Kasumi-1 (cell line): ENCODE measurements around the gene USP15.
A peak's percentile ranks its signal among the peaks of the same experiment; 100 is the strongest.
"Not testable (repeated sequence)": the region's sequence is repeated elsewhere in the genome, so short reads cannot be mapped to it uniquely, and the experiment has no call there.

Experiments used
- DNase-seq, 2 experiments: peaks; one replicate each; lab custom pipeline; 2025; lab: John Stamatoyannopoulos, UW

USP15 gene

DNA sequence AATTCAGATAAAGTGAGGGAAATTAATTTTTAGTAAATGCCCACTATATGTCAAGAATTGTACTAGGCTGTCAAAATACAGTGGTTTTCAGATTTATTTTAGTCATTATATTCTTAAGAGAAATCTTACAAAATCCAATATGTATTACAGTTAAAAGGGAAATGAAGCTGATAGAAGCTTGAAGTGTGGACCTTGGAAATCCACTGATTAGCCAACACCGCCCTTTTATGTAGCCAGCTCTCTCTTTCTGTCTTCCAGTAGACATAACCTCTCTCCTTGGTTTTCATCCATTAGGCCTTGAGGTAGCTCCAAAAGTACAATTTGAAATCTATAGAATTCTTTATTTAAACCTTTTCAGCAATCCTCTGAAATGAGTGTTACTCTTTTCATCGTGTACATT is 63.2 kb downstream of the USP15 start:
- no peak for DNase-seq

DNA sequence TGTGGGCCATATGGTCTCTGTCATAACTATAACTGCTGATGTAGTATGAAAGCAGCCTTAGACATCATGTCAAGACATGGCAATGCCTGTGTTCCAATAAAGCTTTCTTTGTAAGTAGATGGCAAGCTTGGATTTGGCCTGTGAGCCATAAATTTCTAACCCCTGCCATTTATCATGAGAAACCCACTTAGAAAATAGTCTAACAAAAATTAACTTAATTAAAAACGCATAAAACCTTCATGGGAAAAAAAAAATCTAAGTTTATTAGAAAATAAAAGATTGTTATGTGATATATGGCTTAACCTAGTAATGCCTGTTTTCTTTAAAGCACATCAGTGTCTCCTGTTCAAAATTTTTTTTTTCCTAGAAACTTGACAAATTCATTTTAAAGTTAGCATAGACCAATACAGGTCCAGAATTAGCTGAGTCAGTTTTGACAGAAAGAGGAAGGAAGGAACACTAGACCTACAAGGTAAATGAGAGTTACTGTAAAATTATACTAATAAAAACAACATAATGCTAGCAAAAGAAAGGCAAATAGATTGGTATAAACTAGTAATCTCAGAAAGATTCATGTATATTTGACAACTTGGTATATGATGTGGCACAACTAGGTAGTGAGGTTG is 68.2 kb downstream of the USP15 start:
- peak; percentile 29 to 48 for DNase-seq

DNA sequence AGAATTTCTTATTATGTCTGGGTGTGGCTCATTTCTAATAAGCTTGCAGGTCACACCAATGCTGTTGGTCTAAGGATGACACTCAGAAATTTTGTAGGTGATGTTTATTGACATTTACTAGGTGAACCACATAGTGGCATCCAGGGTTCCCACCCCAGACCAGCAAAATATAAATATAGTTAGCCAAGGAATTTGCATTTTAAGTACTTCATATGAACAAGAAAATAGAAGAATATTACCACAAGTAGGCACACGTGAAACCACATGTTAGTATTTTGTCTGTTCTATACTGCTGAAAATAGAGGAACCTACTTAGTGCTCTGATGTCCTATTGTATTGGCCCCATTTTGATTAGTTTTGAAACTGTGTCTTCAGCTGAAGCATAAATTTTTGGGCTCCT is 71.1 kb downstream of the USP15 start:
- peak; percentile 39 to 48 for DNase-seq

DNA sequence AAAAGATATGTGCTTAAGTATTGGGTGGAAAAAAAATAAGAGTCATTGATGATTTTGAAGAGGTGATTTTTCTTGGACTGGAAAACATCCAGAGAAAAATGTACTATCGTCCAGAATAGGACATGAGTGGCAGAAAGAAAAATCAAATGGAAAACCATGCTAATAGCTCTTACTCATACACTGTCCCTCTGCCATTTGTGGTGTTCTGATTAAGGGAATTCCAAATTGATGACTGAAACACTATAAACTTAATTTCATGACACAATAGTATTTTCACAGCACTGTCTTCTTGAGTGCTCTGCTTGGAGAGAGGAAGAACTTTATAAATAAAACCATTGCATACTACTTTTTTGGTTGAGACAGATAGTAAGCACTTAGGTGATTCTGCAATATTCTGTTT is 72.4 kb downstream of the USP15 start:
- DNase-seq = no peak

DNA sequence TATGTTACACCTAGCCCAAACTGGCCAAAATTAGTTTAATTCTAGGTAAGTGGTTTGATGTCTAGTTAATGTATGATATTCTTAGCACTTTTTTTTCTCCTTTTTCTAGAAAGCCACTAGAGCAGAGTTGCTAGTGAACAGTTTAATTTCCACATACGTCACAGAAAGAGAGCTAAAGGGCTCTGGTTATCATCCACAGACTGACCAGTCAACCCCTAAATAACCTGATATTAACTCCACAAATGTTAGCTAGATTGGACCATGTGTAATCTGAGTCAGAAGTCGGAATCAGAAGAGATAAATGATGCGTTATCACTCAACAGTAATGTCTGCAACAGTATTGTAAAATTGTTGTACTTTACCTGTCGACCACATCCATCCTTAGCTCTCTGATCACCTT is 74.9 kb downstream of the USP15 start:
- DNase-seq = no peak

DNA sequence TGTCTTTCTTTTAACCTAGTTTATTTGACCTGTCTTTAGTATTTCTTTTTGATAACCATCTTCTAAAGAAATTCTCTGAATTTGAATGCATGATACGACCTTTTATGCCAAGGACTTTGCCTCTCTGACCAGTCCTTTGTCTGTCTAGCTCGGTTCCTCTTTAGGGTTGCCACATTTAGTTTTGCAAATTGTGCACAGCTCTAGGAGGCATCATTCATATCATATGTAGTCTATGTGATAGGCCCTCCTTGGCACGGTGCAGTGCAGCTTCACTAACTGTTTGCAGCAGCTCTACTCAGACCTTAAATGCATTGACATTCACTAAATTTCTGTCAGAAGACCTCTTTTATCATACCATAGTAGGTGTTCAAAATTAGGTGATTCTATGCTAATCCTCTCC is 75.6 kb downstream of the USP15 start:
- DNase-seq = peak; percentile 27 to 30

DNA sequence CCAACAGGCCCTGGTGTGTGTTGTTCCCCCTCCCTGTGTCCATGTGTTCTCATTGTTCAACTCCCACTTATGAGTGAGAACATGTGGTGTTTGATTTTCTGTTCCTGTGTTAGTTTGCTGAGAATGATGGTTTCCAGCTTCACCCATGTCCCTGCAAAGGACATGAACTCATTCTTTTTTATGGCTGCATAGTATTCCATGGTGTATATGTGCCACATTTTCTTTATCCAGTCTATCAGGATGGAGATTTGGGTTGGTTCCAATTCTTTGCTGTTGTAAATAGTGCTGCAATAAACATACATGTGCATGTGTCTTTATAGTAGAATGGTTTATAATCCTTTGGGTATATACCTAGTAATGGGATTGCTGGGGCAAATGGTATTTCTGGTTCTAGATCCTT is 77.4 kb downstream of the USP15 start:
- DNase-seq = not testable (repeated sequence)

DNA sequence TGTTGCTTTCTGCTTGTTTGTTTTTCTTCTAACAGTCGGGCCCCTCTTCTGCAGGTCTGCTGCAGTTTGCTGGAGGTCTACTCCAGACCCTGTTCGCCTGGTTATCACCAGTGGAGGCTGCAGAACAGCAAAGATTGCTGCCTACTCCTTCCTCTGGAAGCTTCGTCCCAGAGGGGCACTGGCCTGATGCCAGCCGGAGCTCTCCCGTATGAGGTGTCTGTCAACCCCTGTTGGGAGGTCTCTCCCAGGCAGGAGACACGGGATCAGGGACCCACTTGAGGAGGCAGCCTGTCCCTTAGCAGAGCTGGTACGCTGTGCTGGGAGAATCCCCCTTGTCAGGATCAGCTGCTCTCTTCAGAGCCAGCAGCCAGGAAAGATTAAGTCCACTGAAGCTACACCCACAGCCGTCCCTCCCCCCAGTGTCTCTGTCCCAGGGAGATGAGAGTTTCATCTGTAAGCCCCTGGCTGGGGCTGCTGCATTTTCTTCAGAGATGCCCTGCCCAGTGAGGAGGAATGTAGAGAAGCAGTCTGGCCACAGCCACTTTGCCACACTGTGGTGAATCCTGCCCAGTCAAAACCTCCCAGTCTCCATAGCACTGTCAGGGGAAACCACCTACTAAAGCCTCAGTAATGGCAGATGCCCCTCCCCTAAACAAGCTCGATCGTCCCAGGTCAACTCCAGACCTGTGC is 82.6 kb downstream of the USP15 start:
- not testable (repeated sequence) for DNase-seq

DNA sequence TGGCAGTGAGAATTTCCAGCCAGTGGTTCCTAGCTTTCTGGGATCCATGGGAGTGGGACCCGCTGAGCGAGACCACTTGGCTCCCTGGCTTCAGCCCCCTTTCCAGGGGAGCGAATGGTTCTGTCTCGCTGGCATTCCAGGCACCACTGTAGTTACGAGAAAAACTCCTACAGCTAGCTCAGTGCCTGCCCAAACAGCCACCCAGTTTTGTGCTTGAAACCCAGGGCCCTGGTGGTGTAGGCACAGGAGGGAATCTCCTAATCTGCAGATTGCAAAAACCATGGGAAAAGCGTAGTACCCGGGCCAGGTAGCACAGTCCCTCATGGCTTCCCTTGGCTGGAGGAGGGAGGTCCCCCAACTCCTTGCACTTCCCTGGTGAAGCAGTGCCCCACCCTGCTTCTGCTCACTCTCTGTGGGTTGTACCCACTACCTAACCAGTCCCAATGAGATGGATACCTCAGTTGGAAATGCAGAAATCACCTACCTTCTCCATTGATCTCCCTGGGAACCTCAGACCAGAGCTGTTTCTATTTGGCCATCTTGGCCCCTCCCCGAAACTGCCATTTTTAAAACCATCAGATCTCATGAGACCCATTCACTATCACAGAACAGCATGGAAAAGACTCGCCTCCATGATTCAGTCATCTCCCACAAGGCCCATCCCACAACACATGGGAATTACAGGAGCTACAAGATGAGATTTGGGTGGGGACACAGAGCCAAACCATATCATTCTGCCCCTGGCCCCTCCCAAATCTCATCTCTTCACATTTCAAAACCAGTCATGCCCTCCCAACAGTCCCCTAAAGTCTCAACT is 83.3 kb downstream of the USP15 start:
- DNase-seq = not testable (repeated sequence)

DNA sequence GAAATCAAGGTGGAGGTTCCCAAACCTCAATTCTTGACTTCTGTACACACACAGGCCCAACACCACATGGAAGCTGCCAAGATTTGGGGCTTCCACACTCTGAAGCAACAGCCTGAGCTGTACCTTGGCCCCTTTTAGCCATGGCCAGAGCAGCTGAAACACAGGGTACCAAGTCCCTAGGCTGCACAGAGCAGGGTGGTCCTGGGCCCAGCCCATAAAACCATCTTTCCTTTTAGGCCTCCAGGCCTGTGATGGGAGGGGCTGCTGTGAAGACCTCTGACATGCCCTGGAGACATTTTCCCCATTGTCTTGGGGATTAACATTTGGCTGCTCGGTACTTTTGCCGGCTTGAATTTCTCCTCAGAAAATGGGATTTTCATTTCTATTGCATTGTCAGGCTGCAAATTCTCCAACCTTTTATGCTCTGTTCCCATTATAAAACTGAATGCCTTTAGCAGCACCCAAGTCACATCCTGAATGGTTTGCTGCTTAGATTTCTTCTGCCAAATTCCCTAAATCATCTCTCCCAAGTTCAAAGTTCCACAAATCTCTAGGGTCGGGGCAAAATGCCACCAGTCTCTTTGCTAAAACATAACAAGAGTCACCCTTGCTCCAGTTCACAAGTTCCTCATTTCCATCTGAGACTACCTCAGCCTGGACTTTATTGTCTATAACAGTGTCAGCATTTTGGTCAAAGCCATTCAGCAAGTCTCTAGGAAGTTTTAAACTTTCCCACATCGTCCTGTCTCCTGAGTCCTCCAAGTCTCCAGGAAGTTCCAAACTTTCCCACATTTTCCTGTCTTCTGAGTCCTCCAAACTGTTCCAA is 84.7 kb downstream of the USP15 start:
- DNase-seq = not testable (repeated sequence)

DNA sequence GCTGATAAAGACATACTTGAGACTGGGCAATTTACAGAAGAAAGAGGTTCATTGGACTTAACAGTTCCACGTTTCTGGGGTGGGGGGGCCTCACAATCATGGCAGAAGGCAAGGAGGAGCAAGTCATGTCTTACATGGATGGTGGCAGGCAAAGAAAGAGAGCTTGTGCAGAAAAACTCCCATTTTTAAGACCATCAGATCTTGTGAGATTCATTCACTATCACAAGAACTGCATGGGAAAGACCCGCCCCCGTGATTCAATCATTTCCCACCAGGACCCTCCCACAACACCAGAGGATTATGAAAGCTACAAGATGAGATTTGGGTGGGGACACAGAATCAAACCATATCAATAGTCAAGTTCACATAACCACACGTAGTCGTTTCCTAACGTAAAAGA is 85.5 kb downstream of the USP15 start:
- no peak for DNase-seq

DNA sequence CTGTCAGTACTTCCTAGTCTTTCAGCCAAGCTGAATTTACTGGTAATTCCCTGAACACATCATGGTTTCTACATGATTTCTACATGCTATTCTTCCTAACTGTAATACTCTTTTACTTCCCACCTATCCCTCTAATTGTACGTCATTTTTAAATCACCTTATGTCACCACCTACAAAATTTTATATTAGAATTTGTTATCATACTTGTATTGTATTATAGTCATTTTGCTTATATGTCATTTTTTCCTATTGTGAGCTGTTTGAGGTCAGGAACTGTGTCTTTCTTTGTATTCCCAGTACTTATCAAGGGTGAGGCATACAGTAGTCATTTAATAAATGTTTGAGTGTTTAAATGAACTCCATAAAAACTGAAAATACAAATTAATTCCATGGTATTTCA is 86.6 kb downstream of the USP15 start:
- no peak for DNase-seq

DNA sequence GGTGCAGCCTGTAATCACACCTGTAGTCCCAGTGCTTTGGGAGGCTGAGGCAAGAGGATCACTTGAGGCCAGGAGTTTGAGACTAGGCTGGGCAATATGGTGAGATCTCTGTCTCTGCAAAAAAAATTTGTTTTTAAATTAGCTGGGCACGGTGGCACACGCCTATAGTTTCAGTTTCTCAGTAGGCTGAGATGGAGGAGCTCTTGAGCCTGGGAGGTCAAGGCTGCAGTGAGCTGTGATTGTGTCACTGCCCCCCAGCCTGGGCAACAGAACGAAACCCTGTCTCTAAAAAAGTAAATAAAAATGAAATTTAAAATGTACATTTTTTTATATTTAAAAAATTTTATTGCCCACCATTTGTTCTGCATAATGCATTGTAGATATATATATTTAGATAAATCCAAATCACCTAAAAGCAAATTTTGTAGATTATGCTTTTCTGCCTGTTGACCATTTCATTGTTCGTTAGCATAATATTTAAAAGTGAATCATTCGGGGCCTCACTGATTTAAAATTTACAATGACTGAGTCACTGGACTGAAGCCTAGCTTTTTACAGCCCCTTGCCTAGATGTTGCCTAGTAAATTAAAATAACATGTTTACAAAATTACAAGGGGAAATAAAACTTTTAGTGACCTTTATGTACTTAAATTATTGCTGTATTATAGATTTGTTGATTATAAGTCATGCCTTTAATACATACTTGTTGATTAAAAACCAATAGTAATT is 87.9 kb downstream of the USP15 start:
- no peak for DNase-seq

DNA sequence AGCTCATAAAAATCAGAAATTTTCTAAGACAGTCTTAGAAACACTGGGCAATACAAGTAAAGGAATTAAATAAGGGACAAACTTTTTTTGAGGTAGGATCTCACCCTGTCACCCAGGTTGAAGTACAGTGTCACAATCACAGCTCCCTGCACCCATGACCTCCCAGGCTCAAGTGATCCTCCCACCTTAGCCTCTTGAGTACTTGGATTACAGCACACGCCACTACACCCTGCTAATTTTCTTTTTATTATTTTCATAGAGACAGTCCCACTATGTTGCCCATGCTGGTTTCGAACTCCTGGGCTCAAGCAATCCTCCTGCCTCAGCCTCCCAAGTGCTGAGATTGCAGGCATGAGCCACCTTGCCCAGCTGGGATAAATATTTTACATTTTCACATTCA is 90.3 kb downstream of the USP15 start:
- DNase-seq = no peak

DNA sequence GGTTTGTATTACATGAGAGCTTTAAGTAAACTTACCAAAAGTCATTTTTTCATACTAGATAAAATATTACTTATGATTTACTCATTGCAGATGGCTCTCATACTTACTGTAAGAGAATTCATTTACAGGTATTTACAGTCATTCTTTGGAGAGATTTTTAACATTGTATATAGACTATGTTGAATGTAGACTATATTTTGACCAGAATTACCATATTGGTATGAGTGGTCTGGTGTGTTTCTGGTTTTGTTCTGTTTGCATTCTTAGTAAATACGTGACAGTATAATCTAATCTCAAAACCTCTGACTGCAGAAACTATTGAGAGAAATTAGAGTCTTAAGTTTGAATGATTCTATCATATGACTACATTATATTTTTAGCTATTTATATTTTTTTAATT is 91.1 kb downstream of the USP15 start:
- no peak for DNase-seq

DNA sequence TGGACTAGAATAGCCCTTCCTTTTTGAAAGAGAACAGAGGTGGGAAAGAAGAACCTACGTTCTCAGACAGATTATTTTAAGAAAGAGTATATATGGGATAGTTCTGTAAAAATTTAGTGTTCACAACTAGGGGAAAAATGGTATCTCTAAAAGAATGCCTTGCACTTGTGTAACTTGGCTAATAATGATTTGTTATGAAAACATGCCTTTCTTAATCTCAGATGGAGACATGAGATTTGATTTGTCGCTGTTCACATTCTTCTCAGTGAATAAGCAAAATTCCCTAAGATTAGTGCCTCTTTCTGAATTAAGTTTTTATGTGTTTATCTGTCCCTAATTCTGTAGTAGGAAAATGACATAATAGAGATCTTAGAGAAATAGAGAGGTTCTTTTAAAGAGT is 100.8 kb downstream of the USP15 start:
- DNase-seq = no peak

DNA sequence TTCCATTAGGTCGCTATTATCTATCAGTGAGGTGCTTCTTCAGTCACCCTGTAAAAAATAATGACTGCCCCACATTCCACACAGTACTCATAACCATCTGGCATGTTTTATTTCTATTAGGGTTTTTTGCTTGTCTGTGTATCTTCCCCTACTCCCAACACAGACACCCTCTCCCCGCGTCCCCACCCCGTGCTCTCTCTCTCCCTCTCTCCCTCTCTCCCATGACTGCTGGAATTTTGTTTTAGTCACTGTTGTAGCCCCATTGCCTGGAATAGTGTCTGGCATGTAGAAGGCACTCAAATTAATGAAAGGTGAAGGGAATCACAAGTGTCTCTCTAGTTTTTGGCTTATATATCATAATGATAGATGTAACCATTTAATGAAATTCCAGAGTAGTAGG is 103.3 kb downstream of the USP15 start:
- no peak for DNase-seq

DNA sequence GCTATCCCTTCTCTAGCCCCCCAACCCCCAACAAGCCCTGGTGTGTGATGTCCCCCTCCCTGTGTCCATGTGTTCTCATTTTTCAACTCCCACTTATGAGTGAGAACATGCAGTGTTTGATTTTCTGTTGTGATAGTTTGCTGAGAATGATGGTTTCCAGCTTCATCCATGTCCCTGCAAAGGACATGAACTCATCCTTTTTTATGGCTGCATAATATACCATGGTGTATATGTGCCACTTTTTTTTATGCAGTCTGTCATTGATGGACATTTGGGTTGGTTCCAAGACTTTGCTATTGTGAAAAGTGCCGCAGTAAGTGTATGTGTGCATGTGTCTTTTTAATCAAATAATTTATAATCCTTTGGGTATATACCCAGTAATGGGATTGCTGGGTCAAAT is 104.5 kb downstream of the USP15 start:
- DNase-seq = not testable (repeated sequence)

DNA sequence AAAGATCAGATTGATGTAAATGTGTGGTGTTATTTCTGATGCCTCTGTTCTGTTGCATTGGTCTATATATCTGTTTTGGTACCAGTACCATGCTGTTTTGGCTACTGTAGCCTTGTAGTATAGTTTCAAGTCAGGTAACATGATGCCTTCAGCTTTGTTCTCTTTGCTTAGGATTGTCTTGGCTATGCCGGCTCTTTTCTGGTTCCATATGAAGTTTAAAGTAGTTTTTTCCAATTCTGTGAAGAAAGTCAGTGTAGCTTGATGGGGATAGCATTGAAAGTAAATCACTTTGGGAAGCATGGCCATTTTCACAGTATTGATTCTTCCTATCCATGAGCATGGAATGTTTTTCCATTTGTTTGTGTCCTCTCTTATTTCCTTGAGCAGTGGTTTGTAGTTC is 105.6 kb downstream of the USP15 start:
- DNase-seq = not testable (repeated sequence)

DNA sequence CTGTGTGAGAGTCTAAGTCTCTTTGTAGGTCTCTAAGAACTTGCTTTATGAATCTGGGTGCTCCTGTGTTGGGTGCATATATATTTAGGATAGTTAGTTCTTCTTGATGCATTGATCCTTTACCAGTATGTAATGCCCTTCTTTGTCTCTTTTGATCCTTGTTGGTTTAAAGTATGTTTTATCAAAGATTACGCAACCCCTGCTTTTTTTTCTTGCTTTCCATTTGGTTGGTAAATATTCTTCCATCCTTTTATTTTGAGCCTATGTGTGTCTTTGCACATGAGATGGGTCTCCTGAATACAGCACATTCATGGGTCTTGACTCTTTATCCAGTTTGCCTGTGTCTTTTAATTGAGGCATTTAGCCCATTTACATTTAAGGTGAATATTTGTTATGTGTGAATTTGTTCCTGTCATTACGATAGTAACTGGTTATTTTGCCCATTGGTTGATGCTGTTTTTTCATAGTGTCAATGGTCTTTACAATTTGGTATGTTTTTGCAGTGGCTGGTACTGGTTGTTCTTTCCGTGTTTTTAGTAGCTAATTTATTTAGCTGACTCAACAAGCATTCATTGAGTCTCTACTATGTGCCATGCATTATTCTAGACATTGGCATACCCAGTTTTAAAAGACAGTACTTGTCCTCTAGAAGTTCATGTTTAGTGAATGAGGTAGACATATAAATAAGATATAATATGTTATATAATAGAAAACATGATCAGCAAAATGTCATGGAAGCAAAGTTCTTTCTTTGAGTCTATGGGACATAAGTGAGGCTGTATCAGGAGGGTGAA is 108.4 kb downstream of the USP15 start:
- not testable (repeated sequence) for DNase-seq

DNA sequence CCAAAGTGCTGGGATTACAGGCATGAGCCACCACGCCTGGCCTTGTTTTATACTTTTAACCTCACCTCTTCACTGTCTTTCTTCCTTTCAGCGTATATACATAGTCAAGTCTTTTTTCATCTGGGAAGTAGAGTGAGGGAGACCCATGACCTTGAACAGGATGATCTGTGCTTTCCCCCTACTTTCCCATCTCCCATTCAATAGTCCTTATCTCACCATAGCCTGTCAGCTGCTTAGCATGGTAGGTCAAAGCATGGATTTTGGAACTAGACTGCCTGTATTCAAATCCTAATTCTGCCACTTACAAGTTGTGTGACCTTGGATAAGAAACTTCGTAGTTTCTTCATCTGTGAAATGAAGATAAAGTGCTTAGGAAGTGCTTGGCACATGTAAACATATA is 110.0 kb downstream of the USP15 start:
- no peak for DNase-seq
